ENCODE results near the gene PKHD1. TPM values are rescaled to one million over a fixed set of nuclear protein-coding genes. Genes with fewer than 3 reads are reported as not detected.

PKHD1 gene
- total and polyA plus RNA-seq, 2 of the 13 experiments (the other 11 are each of a cell fraction or from before 2014, with no cell fraction given) = 0.01 to 0.13 TPM

DNA sequence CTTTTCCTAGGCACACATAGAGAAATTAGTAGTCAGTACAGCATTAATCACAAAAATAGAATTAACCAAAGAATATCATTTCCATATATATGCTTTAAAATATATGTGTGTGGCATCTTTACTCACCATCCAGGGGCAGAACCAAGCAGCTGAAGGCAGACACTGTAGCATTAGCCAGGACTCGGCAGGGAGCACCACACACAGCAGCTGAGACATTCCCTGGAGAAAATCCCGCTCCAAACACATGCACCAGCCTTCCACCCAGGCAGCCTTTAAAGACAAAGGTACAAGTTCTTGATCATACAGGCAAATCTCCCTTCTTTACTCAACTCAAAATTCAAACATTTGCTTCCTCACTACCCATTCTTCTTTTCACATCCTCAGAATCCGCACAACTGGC is 64.7 kb downstream of the PKHD1 start:
- CTCF ChIA-PET (ENCODE audit: low intra/inter-chr PET ratio, low total read pairs) = interaction anchor here (3.6 kb wide), 1 partner anchor 167 kb away, joined by 29 read pairs; no protein-coding TSS in a partner anchor
- BruUV-seq (replicated peaks) = no TSS peak
- POLR2A ChIA-PET = no interaction called here
- Histone ChIP-seq H3K36me3 (replicated peaks in 1 of 2; ENCODE audit: control insufficient read depth in 1 of 2, insufficient read depth in 2 of 2, low read length in 2 of 2) (no peaks in the 10 kb centered on the region), H3K9me3 (ENCODE audit: low read length) (no peaks in the 10 kb centered on the region), H3K4me1 (ENCODE audit: insufficient read depth, low read length) (peaks cover 21% of the 10 kb centered on the region), H4K20me1 (ENCODE audit: insufficient read depth, low read length) (no peaks in the 10 kb centered on the region), H3K4me3 (replicated peaks in 1 of 3; ENCODE audit: insufficient read depth in 1 of 3, low read depth in 2 of 3, low read length in 3 of 3) (no peak overlapping the region), H3K27me3 (ENCODE audit: control insufficient read depth in 1 of 2, insufficient read depth in 2 of 2, low read length in 2 of 2) (no peaks in the 10 kb centered on the region), H2AFZ (ENCODE audit: low read length) (no peak overlapping the region), H3K79me2 (ENCODE audit: insufficient read depth, low read length) (no peaks in the 10 kb centered on the region), H3K9ac (ENCODE audit: insufficient read depth, low read depth, low read length) (no peak overlapping the region), H3K27ac (ENCODE audit: extremely low read length, insufficient read depth, low read length) (no peak overlapping the region), H3K4me2 (ENCODE audit: low read depth, low read length) (no peak overlapping the region)
- TF ChIP-seq ZNF33B (CRISPR knock-in tag; IDR thresholded peaks at IDR 0.05) (no peak), ZNF230 (CRISPR knock-in tag; IDR thresholded peaks at IDR 0.05) (no peak), CCDC6 (CRISPR knock-in tag; IDR thresholded peaks at IDR 0.05) (no peak), ZC3H4 (CRISPR knock-in tag; IDR thresholded peaks at IDR 0.05; ENCODE audit: borderline replicate concordance) (no peak), SNAI1 (CRISPR knock-in tag; IDR thresholded peaks at IDR 0.05; ENCODE audit: borderline replicate concordance) (no peak), NFRKB (IDR thresholded peaks at IDR 0.05) (no peak), ZNF232 (CRISPR knock-in tag; IDR thresholded peaks at IDR 0.05; ENCODE audit: borderline replicate concordance) (no peak), MTA3 (CRISPR knock-in tag; IDR thresholded peaks at IDR 0.05) (no peak)
- TF ChIP-seq, protein P1, sequence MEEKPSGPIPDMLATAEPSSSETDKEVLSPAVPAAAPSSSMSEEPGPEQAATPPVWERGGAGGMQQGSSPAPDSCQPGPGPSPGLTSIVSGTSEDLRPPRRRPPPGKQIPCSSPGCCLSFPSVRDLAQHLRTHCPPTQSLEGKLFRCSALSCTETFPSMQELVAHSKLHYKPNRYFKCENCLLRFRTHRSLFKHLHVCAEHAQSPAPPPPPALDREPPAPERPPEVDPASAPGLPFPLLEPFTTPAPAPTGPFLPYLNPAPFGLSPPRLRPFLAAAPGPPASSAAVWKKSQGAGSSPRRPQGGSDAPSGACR (CRISPR knock-in tag; IDR thresholded peaks at IDR 0.05) = no peak
- intact Hi-C loops (cut with micrococcal nuclease; ENCODE audit: unreplicated experiment) = no loop called here
- ATAC-seq = no peak
- no peak for DNase-seq (ENCODE audit: low spot score)
- WGBS (ENCODE audit: low lambda C conversion rate) = 8% methylated on average over 3 of the region's 3 CpGs
- FAIRE-seq = no peak
- in situ Hi-C loops (cut with HindIII; ENCODE audit: extremely low pct_ligation_motif_present, low pct_unique_long_range_greater_than_20kb) = loop anchor here (5.0 to 10.0 kb wide), 2 partner anchors 168 to 1205 kb away; partner anchors contain the start of gene TFAP2B

Measured in HepG2 (cell line).